ENCODE measurements around the gene EIF5B.

Gene EIF5B

GRCh38 chr2:99442837-99443236, 105.6 kb downstream of the EIF5B start:
- Histone ChIP-seq H3K4me2 (ENCODE audit: low read length) (no peak overlapping the region), H3K27me3 (ENCODE audit: control insufficient read depth, low read length) (no peaks in the 10 kb centered on the region), H3F3A (ENCODE audit: control insufficient read depth, insufficient read depth) (0 out of 2 replicates have a peak, but pooled peaks cover 3% of the 10 kb centered on the region), H3K79me2 (ENCODE audit: control insufficient read depth, low read length) (peaks cover 18% of the 10 kb centered on the region), H3K4me3 (ENCODE audit: low read length) (no peak overlapping the region), H3K36me3 (ENCODE audit: control insufficient read depth, low read length) (peaks cover 68% of the 10 kb centered on the region), H3K9me3 (ENCODE audit: control insufficient read depth, insufficient read depth, low read length) (no peaks in the 10 kb centered on the region), H3K27ac (ENCODE audit: low read depth, low read length) (no peak overlapping the region), H4K20me1 (ENCODE audit: control insufficient read depth, insufficient read depth, low read depth, low read length) (no peaks in the 10 kb centered on the region), H3K4me1 (ENCODE audit: control insufficient read depth, low read length) (no peaks in the 10 kb centered on the region), H3K9me2 (replicated peaks; ENCODE audit: control insufficient read depth, low read length) (no peaks in the 10 kb centered on the region)
- TF ChIP-seq EZH2phosphoT487 (IDR thresholded peaks at IDR 0.05; ENCODE audit: borderline replicate concordance, low read length) (no peak), CTCF (IDR thresholded peaks at IDR 0.05; ENCODE audit: low read depth, low read length, poor library complexity, severe bottlenecking) (no peak)

GRCh38 chr2:99444222-99444621, 107.0 kb downstream of the EIF5B start:
- Histone ChIP-seq H3K4me2 (ENCODE audit: low read length) (no peak overlapping the region), H4K20me1 (ENCODE audit: control insufficient read depth, insufficient read depth, low read depth, low read length) (no peaks in the 10 kb centered on the region), H3K79me2 (ENCODE audit: control insufficient read depth, low read length) (peaks cover 22% of the 10 kb centered on the region), H3K27me3 (ENCODE audit: control insufficient read depth, low read length) (no peaks in the 10 kb centered on the region), H3K27ac (ENCODE audit: low read depth, low read length) (no peak overlapping the region), H3K4me1 (ENCODE audit: control insufficient read depth, low read length) (no peaks in the 10 kb centered on the region), H3K4me3 (ENCODE audit: low read length) (no peak overlapping the region), H3K9me3 (ENCODE audit: control insufficient read depth, insufficient read depth, low read length) (no peaks in the 10 kb centered on the region), H3K9me2 (replicated peaks; ENCODE audit: control insufficient read depth, low read length) (no peaks in the 10 kb centered on the region), H3F3A (ENCODE audit: control insufficient read depth, insufficient read depth) (0 out of 2 replicates have a peak, but pooled peaks cover 3% of the 10 kb centered on the region), H3K36me3 (ENCODE audit: control insufficient read depth, low read length) (peaks cover 65% of the 10 kb centered on the region)
- TF ChIP-seq EZH2phosphoT487 (IDR thresholded peaks at IDR 0.05; ENCODE audit: borderline replicate concordance, low read length) (no peak), CTCF (IDR thresholded peaks at IDR 0.05; ENCODE audit: low read depth, low read length, poor library complexity, severe bottlenecking) (no peak)

GRCh38 chr2:99445065-99445464, 107.9 kb downstream of the EIF5B start:
- H3K27me3 ChIP-seq (ENCODE audit: control insufficient read depth, low read length) = no peaks in the 10 kb centered on the region
- H3K4me1 ChIP-seq (ENCODE audit: control insufficient read depth, low read length) = no peaks in the 10 kb centered on the region
- peaks cover 56% of the 10 kb centered on the region for H3K36me3 ChIP-seq (ENCODE audit: control insufficient read depth, low read length)
- no peaks in the 10 kb centered on the region for H4K20me1 ChIP-seq (ENCODE audit: control insufficient read depth, insufficient read depth, low read depth, low read length)
- no peak overlapping the region for H3K4me3 ChIP-seq (ENCODE audit: low read length)
- no peaks in the 10 kb centered on the region for H3K9me2 ChIP-seq (replicated peaks; ENCODE audit: control insufficient read depth, low read length)
- TF ChIP-seq EZH2phosphoT487 (IDR thresholded peaks at IDR 0.05; ENCODE audit: borderline replicate concordance, low read length) = no peak
- no peak for TF ChIP-seq CTCF (IDR thresholded peaks at IDR 0.05; ENCODE audit: low read depth, low read length, poor library complexity, severe bottlenecking)
- H3K79me2 ChIP-seq (ENCODE audit: control insufficient read depth, low read length) = peaks cover 22% of the 10 kb centered on the region
- H3K4me2 ChIP-seq (ENCODE audit: low read length) = no peak overlapping the region
- no peak overlapping the region for H3K27ac ChIP-seq (ENCODE audit: low read depth, low read length)
- H3F3A ChIP-seq (ENCODE audit: control insufficient read depth, insufficient read depth) = 0 out of 2 replicates have a peak, but pooled peaks cover 3% of the 10 kb centered on the region
- no peaks in the 10 kb centered on the region for H3K9me3 ChIP-seq (ENCODE audit: control insufficient read depth, insufficient read depth, low read length)
